ENCODE measurements around the gene OSBP.

DNA sequence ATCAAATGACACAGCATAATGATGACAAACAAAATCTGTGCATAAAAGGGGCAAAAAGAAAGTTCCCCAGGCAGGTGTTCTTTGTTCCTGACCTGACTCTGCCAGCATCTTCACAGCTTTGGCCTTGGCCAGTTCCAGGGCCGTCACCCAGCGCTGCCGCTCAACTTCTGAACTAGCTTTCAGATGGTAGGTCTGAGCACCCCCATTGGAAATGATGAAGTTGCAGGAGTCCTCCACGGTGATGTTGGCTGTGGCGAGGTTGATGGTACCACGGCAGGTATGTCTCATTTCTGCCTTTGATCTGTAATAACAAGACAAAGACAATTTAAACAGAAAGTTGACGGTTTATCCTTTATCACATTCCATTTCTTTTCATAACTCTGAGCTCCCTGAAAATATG is 5.3 kb downstream of the OSBP start:
- TF ChIP-seq, protein P1, sequence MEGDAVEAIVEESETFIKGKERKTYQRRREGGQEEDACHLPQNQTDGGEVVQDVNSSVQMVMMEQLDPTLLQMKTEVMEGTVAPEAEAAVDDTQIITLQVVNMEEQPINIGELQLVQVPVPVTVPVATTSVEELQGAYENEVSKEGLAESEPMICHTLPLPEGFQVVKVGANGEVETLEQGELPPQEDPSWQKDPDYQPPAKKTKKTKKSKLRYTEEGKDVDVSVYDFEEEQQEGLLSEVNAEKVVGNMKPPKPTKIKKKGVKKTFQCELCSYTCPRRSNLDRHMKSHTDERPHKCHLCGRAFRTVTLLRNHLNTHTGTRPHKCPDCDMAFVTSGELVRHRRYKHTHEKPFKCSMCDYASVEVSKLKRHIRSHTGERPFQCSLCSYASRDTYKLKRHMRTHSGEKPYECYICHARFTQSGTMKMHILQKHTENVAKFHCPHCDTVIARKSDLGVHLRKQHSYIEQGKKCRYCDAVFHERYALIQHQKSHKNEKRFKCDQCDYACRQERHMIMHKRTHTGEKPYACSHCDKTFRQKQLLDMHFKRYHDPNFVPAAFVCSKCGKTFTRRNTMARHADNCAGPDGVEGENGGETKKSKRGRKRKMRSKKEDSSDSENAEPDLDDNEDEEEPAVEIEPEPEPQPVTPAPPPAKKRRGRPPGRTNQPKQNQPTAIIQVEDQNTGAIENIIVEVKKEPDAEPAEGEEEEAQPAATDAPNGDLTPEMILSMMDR (IDR thresholded peaks at IDR 0.05): no peak
- TF ChIP-seq TCF7L2 (IDR thresholded peaks at IDR 0.05; ENCODE audit: low read depth, low read length) (no peak), REST (IDR thresholded peaks at IDR 0.05; ENCODE audit: insufficient read depth in 1 of 2, low read depth in 2 of 2, low read length in 1 of 2) (no peak), POLR2AphosphoS5 (IDR thresholded peaks at IDR 0.05; ENCODE audit: low read depth, low read length) (no peak), SIN3A (IDR thresholded peaks at IDR 0.05; ENCODE audit: borderline replicate concordance, insufficient read depth, low read depth, low read length) (no peak)

Data from Panc1 (cell line).